Neural crest cell (in vitro differentiated cells): Measurements from ENCODE around the gene DNAH3. TPM values are rescaled to one million over a fixed set of nuclear protein-coding genes. Genes with fewer than 3 reads are reported as not detected.

Experiments used
- DNase-seq: peaks from one replicate; pipeline ENCODE4 v3.0.0; 2021; ENCODE audit warnings: low read depth, mixed read lengths, low spot score
- H3K27ac Mint-ChIP-seq: one replicate; pipeline ENCODE4 v1.8.0; 2021; ENCODE audit warnings: mild to moderate bottlenecking, mixed read lengths; ENCODE audit not compliant: unreplicated experiment
- H3K27me3 Mint-ChIP-seq: 2 replicates; pipeline ENCODE4 v1.8.0; 2021; ENCODE audit warnings: low read depth, mild to moderate bottlenecking, mixed read lengths
- H3K36me3 Mint-ChIP-seq: 2 replicates; pipeline ENCODE4 v1.8.0; 2021; ENCODE audit warnings: low read depth, mild to moderate bottlenecking, mixed read lengths
- H3K4me1 Mint-ChIP-seq: 2 replicates; pipeline ENCODE4 v1.8.0; 2021; ENCODE audit warnings: mixed read lengths
- H3K4me3 Mint-ChIP-seq: one replicate; pipeline ENCODE4 v1.8.0; 2021; ENCODE audit warnings: mild to moderate bottlenecking, mixed read lengths
- H3K9me3 Mint-ChIP-seq: 2 replicates; pipeline ENCODE4 v1.8.0; 2021; ENCODE audit warnings: mixed read lengths
- CTCF ChIP-seq: fragments of 200-600 bp; sonication (generic); conservative IDR thresholded peaks from 2 replicates; pipeline ENCODE4 v1.5.0; 2021; ENCODE audit warnings: antibody characterized with exemption, mild to moderate bottlenecking
- total RNA-seq: library from RNA; stranded (reverse); gene quantifications from 2 replicates; pipeline ENCODE4 v1.2.1, GENCODE V29; 2021

DNAH3 gene
- total RNA-seq, 1 donor from 2014 or later, result 0.07 TPM

- Mint-ChIP-seq H3K27me3 (no peaks in the 10 kb centered on the region), H3K4me3 (no peak overlapping the region)
These were observed 221.8 kb downstream of the DNAH3 start for GRCh38 chr16:20928774-20929411.

GRCh38 chr16:20925751-20926150, 224.9 kb downstream of the DNAH3 start:
- H3K4me1 Mint-ChIP-seq, result peaks cover 5% of the 10 kb centered on the region

More at GRCh38 chr16:20928774-20929411, 221.8 kb downstream of the DNAH3 start:
- DNase-seq, result no peak
- no peaks in the 10 kb centered on the region for H3K9me3 Mint-ChIP-seq
- TF ChIP-seq CTCF, result no peak
- peaks cover 5% of the 10 kb centered on the region for H3K4me1 Mint-ChIP-seq
- H3K36me3 Mint-ChIP-seq, result peaks cover 3% of the 10 kb centered on the region
- H3K27ac Mint-ChIP-seq, result no peak overlapping the region

GRCh38 chr16:20923876-20924275, 226.8 kb downstream of the DNAH3 start:
- Mint-ChIP-seq H3K4me1 (peaks cover 3% of the 10 kb centered on the region), H3K36me3 (peaks cover 3% of the 10 kb centered on the region), H3K9me3 (no peaks in the 10 kb centered on the region), H3K27ac (no peak overlapping the region), H3K27me3 (no peaks in the 10 kb centered on the region), H3K4me3 (no peak overlapping the region)
- no peak for TF ChIP-seq CTCF
- DNase-seq, result no peak

More at GRCh38 chr16:20925751-20926150, 224.9 kb downstream of the DNAH3 start:
- Mint-ChIP-seq H3K4me3 (no peak overlapping the region), H3K36me3 (peaks cover 3% of the 10 kb centered on the region), H3K9me3 (no peaks in the 10 kb centered on the region), H3K27ac (no peak overlapping the region), H3K27me3 (no peaks in the 10 kb centered on the region)
- no peak for DNase-seq
- TF ChIP-seq CTCF, result no peak

GRCh38 chr16:20920799-20921198, 229.8 kb downstream of the DNAH3 start:
- peaks cover 7% of the 10 kb centered on the region for H3K36me3 Mint-ChIP-seq
- H3K4me1 Mint-ChIP-seq, result peaks cover 11% of the 10 kb centered on the region
- no peaks in the 10 kb centered on the region for H3K9me3 Mint-ChIP-seq
- H3K27ac Mint-ChIP-seq, result no peak overlapping the region
- no peak for TF ChIP-seq CTCF
- H3K27me3 Mint-ChIP-seq, result no peaks in the 10 kb centered on the region
- DNase-seq, result no peak
- no peak overlapping the region for H3K4me3 Mint-ChIP-seq

- no peak overlapping the region for H3K27ac Mint-ChIP-seq
- H3K9me3 Mint-ChIP-seq, result no peaks in the 10 kb centered on the region
- peaks cover 5% of the 10 kb centered on the region for H3K36me3 Mint-ChIP-seq
- H3K4me1 Mint-ChIP-seq, result peaks cover 11% of the 10 kb centered on the region
- no peak overlapping the region for H3K4me3 Mint-ChIP-seq
- no peaks in the 10 kb centered on the region for H3K27me3 Mint-ChIP-seq
- DNase-seq, result no peak
- no peak for TF ChIP-seq CTCF
These were observed 230.6 kb downstream of the DNAH3 start for GRCh38 chr16:20920091-20920490.
